GM20431 (cell line): ENCODE data around the gene LRRC8B.
"Not testable (repeated sequence)": the region's sequence is repeated elsewhere in the genome, so short reads cannot be mapped to it uniquely, and the experiment has no call there.

Experiments used
- in situ Hi-C: fragments of 300-500 bp; cut with MseI, MboI; formaldehyde crosslinking; loops from one replicate; pipeline ENCODE4 v1.15.0; 2020; ENCODE audit warnings: low sequenced_read_pairs; ENCODE audit not compliant: unreplicated experiment

Gene LRRC8B

GRCh38 chr1:89620664-89621063, 96.0 kb downstream of the LRRC8B start:
- in situ Hi-C loops, result no loop called here

- in situ Hi-C loops, result no loop called here
These were observed 98.3 kb downstream of the LRRC8B start for GRCh38 chr1:89622895-89623294.

- in situ Hi-C loops, result no loop called here
These were observed 99.7 kb downstream of the LRRC8B start for GRCh38 chr1:89624314-89624713.

GRCh38 chr1:89624715-89625323, 100.2 kb downstream of the LRRC8B start:
- in situ Hi-C loops, result no loop called here

GRCh38 chr1:89627596-89627962, 103.0 kb downstream of the LRRC8B start:
- in situ Hi-C loops, result no loop called here

GRCh38 chr1:89629146-89629545, 104.5 kb downstream of the LRRC8B start:
- in situ Hi-C loops, result no loop called here

GRCh38 chr1:89629600-89629999, 105.0 kb downstream of the LRRC8B start:
- in situ Hi-C loops, result not testable (repeated sequence)

GRCh38 chr1:89630048-89630447, 105.4 kb downstream of the LRRC8B start:
- in situ Hi-C loops, result loop anchor here (10.0 kb wide), 1 partner anchor 125 kb away; no protein-coding TSS in a partner anchor

- in situ Hi-C loops, result loop anchor here (10.0 kb wide), 1 partner anchor 123 kb away; no protein-coding TSS in a partner anchor
These were observed 107.4 kb downstream of the LRRC8B start for GRCh38 chr1:89631816-89632656.

GRCh38 chr1:89632657-89633247, 108.1 kb downstream of the LRRC8B start, which contains the start of gene LRRC8C:
TSS of gene LRRC8C (plus strand) at chr1:89633120. CDS start at chr1:89686474, 53,354 bp downstream.
- in situ Hi-C loops, result loop anchor here (10.0 kb wide), 1 partner anchor 122 kb away; no protein-coding TSS in a partner anchor

GRCh38 chr1:89633248-89633799, 108.7 kb downstream of the LRRC8B start:
- in situ Hi-C loops, result loop anchor here (10.0 kb wide), 1 partner anchor 121 kb away; no protein-coding TSS in a partner anchor

GRCh38 chr1:89633800-89634625, 109.4 kb downstream of the LRRC8B start:
- in situ Hi-C loops, result loop anchor here (10.0 kb wide), 1 partner anchor 121 kb away; no protein-coding TSS in a partner anchor

- in situ Hi-C loops, result loop anchor here (10.0 kb wide), 1 partner anchor 119 kb away; no protein-coding TSS in a partner anchor
These were observed 111.5 kb downstream of the LRRC8B start for GRCh38 chr1:89635825-89636815.

GRCh38 chr1:89637496-89637895, 112.9 kb downstream of the LRRC8B start:
- in situ Hi-C loops, result loop anchor here (10.0 kb wide), 1 partner anchor 117 kb away; no protein-coding TSS in a partner anchor

- in situ Hi-C loops, result no loop called here
These were observed 115.8 kb downstream of the LRRC8B start for GRCh38 chr1:89640440-89640839.

- in situ Hi-C loops, result no loop called here
These were observed 117.2 kb downstream of the LRRC8B start for GRCh38 chr1:89641781-89642180.

- in situ Hi-C loops, result no loop called here
These were observed 118.9 kb downstream of the LRRC8B start for GRCh38 chr1:89643577-89643976.

- in situ Hi-C loops, result no loop called here
These were observed 119.6 kb downstream of the LRRC8B start for GRCh38 chr1:89644119-89644814.
